HG03521 (cell line): ENCODE measurements around the gene CPA5.

Experiments
- ATAC-seq: cut with Tn5 transposase; IDR thresholded peaks from one replicate; pipeline ENCODE4 v1.9.1; 2021; ENCODE audit warnings: mild to moderate bottlenecking, moderate library complexity; ENCODE audit not compliant: unreplicated experiment

Gene CPA5

DNA sequence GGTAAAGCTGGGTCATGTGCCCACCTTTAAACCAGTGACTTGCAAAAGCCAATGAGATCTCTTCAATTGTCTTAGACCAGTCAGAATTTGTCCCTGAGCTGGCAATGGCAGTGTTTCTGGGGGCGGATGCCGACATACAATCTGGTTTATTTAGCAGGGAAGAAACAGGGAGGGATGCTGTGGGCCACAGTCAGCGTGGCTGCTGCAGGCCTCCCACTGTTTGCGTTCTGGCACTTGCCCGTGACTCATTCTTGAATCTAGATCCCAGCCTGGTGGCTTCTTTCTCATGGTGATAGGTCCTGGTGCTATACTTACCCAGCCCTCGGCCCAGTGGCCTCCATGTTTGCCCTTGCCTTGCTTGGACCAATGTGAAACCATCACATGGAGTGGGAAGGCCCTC, 32.6 kb downstream of the CPA5 start:
- no peak for ATAC-seq

- no peak for ATAC-seq
These were observed 34.4 kb downstream of the CPA5 start for GRCh38 chr7:130379019-130379418.

GRCh38 chr7:130379532-130379920, 34.9 kb downstream of the CPA5 start:
- no peak for ATAC-seq

DNA sequence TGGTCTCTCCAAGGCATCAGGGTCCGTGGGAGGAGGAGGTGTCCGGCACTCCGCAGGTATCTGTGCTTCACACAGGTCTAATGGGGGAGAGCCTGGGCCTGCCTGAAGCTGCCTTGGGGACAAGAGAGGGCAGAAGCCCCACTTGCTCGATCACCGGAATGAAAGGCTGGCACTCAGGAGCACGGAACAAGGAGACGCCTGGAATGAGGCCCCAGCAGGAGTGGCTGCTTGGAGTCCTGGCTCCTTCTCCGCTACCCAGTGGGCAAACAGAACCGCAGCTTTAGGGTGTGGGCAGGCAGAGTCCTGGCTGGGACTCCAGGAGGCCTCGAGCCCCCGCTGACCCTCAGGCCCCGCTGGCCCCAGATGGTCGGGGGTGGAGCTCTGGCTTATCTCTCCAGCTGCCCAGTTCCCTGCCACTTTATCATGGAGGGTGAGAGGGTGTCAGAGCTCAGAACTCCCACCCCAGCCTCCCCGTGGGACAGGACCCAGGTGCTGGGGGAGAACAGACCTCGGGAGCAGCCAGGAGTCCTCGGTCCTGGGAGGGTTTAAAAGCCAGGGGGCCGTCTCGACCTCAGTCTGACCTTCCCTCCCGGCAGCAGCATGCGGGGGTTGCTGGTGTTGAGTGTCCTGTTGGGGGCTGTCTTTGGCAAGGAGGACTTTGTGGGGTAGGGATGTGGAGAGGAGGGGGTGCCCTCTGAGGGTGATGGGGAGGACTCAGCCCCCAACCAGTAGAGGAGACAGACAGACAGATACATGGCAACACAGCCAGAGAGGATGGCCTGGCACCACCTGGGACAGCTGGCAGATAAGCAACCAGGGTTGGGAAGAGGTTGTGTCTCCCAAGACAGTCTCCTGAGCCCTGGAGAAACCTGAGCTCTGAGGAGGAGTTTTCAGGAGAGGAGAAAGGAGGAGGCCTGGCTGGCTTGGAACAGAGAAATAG, 35.6 kb downstream of the CPA5 start, which contains the start of gene CPA1:
Gene CPA1 (plus strand): TSS at position 574 of the 940 bp plus-strand sequence. CDS start 27 bp downstream, at position 601.
- no peak for ATAC-seq

- ATAC-seq: no peak
These were observed 36.3 kb downstream of the CPA5 start for GRCh38 chr7:130380861-130381455.

GRCh38 chr7:130381468-130382312, 37.1 kb downstream of the CPA5 start:
- no peak for ATAC-seq

GRCh38 chr7:130383187-130383980, 38.8 kb downstream of the CPA5 start:
- ATAC-seq: no peak

DNA sequence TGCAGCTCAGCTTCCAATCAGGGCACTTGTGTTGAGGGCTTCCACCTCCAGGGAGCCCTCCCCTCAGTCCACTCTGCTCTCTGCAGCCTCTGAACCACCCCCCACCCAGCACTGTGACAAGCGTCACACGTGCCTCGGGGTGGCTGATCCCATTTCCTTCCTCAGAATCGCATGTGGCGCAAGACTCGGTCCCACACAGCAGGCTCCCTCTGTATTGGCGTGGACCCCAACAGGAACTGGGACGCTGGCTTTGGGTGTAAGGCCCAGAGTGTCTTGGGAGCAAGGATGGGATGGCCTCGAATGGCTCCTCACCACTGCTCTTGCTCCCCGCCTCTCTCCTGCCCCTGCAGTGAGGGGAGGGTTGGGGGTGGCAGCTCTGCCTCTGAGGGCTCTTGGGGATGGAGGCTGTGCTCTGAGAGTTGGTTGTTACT, 39.8 kb downstream of the CPA5 start:
- ATAC-seq: no peak

DNA sequence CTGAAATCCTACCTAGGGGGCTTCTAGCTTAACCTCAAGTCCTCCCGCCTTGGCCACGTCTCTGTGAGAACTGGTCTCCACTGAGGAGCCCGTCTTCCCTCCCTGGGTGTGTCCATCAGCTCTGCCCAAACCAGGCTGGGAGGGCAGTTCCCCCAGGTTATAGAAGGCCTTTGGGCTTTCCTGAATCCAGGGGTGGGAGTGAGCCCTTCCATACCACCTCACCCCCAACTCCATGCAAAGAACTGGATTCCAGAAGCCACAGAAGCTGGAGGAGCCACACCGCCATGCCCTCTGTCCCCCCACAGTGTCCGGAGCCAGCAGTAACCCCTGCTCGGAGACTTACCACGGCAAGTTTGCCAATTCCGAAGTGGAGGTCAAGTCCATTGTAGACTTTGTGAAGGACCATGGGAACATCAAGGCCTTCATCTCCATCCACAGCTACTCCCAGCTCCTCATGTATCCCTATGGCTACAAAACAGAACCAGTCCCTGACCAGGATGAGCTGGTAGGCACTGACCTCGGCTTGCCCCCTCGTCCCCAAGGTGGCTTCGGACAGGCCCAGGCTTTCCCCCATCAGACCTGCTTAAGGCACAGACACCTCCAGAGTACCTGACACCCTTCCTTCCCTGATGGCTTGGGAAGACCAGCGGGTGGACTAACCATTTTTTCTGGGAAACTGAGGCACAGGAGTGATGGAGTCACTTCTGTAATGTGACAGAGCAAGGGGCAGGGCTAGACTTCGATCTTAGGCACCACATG, 40.4 kb downstream of the CPA5 start:
- ATAC-seq: no peak

- no peak for ATAC-seq
These were observed 41.0 kb downstream of the CPA5 start for GRCh38 chr7:130385600-130386066.

DNA sequence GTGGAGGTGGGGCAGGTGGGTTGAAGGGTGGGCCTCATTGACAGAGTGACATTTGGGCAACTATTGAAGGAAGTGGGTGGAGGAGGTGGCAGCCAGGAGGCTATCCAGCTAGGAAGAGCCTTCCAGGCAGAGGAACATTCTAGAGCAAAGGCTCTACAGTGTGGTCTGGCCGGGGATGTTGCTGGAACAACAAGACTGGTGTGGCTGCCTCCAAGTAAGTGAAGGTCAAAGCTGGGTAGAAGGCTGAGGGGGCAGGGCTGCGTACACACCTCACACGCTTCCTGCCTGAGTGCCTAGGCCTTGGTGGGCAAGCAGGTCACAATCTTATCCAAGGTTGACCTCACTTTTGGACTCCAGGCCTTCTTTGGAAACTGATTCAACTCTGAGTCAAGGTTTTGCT, 42.3 kb downstream of the CPA5 start:
- ATAC-seq: no peak

DNA sequence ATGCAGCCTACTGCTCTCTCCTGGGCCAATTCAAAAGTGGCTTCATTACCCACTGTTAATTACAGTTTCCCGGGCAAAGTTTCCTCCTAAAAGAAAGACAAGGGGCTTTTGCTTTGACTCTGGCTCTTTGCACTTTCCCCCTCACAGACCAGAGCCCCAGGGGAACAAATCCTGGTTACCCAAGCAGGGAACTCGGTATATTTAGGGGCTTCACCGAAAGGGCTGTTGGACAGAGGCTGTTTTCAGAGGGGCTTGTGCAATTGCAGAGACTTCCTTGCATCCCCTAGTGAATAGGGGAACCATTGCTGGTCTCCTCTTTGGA, 42.7 kb downstream of the CPA5 start:
- no peak for ATAC-seq

GRCh38 chr7:130387628-130388403, 43.2 kb downstream of the CPA5 start:
- no peak for ATAC-seq

- no peak for ATAC-seq
These were observed 44.1 kb downstream of the CPA5 start for GRCh38 chr7:130388671-130389070.

DNA sequence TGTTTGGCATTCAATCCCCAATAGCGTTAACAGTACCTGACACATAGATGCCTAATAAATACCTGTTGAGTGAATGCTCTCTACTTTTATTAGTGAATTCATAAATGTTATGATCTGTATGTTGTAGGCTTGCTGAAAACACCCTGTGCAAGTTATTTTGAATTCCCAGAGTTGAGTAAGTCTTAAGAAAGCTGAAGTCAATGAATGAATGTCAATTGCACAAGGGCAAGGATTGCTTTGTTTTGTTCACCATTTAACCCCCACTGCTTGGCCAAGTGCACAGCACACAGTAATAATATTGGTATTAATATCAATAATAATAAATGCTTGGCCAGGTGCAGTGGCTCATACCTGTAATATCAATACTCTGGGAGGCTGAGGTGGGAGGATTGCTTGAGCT, 45.9 kb downstream of the CPA5 start:
- ATAC-seq: no peak

GRCh38 chr7:130393101-130393561, 48.5 kb downstream of the CPA5 start:
- no peak for ATAC-seq

DNA sequence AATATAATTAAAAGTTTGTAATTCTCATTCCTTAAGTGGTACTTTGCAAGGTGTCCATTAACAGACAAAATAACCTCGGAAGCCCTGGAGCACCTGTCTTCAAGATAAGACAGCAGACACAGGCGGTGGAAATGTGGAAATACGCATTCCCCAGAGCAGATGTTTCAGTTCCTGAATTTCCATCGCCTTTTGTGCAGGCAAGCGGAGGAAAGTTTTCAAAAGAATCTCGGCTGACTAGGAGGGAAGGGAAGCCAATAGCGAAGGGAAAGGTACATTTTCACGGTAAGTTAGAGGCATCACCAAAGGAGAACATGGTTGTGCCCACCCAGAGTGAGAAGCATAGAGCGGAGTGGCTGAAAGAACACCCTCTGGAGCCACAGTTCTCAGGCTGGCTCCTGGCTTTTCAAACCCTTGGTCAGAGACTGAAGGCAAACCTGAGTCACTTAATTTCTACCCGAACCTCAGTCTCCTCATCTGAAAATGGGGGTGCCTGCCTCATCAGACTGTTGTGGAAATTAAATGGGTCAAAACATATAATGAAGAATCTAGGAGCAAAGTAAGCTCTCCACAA, 49.3 kb downstream of the CPA5 start:
- ATAC-seq: no peak

DNA sequence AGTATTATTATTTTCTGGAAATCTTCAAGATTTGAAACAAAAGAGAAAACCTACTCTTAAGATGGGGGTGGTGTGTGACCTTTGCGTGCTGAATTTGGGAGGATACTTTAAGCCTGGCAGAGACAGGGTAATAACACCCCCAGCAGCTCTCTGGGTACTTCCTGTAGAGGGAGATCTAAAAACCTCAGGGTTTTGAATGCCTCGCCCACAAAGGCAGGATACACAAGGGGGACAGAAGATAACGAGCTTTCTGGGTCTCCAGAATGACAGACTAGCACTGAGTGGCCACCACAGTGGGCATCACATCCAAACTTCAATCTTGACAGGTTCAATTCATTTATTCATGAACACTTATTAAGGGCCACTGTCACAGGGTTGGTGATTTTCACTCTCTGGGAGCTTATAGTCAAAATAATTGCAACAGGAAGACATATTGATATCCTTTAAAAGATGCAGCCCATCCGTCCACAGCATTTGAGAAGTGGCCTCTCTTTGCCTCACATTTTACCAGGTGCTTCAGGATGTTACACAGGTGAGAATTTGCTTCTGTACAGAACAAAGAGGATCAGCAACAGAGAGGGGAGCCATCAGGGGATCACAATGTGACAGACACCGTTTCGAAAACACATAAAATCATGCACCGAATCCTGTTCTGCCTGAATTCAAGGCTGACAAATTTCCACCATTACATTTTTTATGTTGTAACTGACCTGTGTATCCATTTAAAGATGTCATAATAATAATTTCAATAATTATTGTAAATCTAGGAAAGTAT, 50.0 kb downstream of the CPA5 start:
- no peak for ATAC-seq
